H1 (cell line): ENCODE data around the gene GPR26. TPM values are rescaled to one million over a fixed set of nuclear protein-coding genes. Genes with fewer than 3 reads are reported as not detected.

Experiments used
- CTCF ChIA-PET: fragments of 300-600 bp; sonication (Branson Sonifier 250); formaldehyde crosslinking; loops from one replicate; lab custom pipeline; 2021; ENCODE audit not compliant: partially characterized antibody; lab: Charles Lee
- POLR2A ChIA-PET: fragments of 300-600 bp; sonication (Branson Sonifier 250); formaldehyde crosslinking; loops from one replicate; lab custom pipeline; 2021; ENCODE audit warnings: inconsistent platforms; ENCODE audit not compliant: partially characterized antibody; lab: Charles Lee
- DNase-seq, 2 experiments: peaks; one replicate each; pipeline versions ENCODE4 v3.0.0 to v3.0.0-alpha.2; 2010 to 2022; ENCODE audit warnings: low spot score in 2 of 2, low read depth in 1 of 2, mixed read lengths in 1 of 2
- FAIRE-seq: peaks from 2 replicates; lab custom pipeline; 2011; peaks lifted over from hg19 to GRCh38; lab: Jason Lieb, UNC
- H2AFZ ChIP-seq: 2 replicates; pipeline ENCODE4 v1.8.1; 2012; ENCODE audit warnings: low read length, inconsistent platforms
- H2AK5ac ChIP-seq: 2 replicates; pipeline ENCODE4 v1.6.1; 2013; ENCODE audit warnings: low read depth, low read length
- H2BK120ac ChIP-seq: replicated peaks from 2 replicates; pipeline ENCODE3; 2013; ENCODE audit warnings: low read depth, low read length, inconsistent platforms
- H2BK12ac ChIP-seq: 2 replicates; pipeline ENCODE4 v1.6.1; 2013; ENCODE audit warnings: low read depth, low read length
- H2BK15ac ChIP-seq: 2 replicates; pipeline ENCODE4 v1.6.1; 2013; ENCODE audit warnings: low read length
- H2BK20ac ChIP-seq: 2 replicates; pipeline ENCODE4 v1.6.1; 2013; ENCODE audit warnings: low read length
- H2BK5ac ChIP-seq: 2 replicates; pipeline ENCODE4 v1.6.1; 2013; ENCODE audit warnings: low read depth, low read length
- H3K14ac ChIP-seq: 2 replicates; pipeline ENCODE4 v1.6.1; 2013; ENCODE audit warnings: inconsistent platforms; ENCODE audit not compliant: insufficient read length
- H3K18ac ChIP-seq: 2 replicates; pipeline ENCODE4 v1.6.1; 2013; ENCODE audit warnings: low read length; ENCODE audit errors: extremely low read depth
- H3K23ac ChIP-seq: 2 replicates; pipeline ENCODE4 v1.6.1; 2013; ENCODE audit warnings: inconsistent platforms; ENCODE audit not compliant: insufficient read length
- H3K23me2 ChIP-seq: 2 replicates; pipeline ENCODE4 v1.6.1; 2013; ENCODE audit warnings: low read depth, low read length
- H3K27ac ChIP-seq: 2 replicates; pipeline ENCODE4 v1.6.1; 2011; ENCODE audit warnings: low read depth, low read length, inconsistent platforms
- H3K27me3 ChIP-seq, 4 experiments: replicated peaks in 1 of 4; 1 replicate in 1 of 4; 2 replicates in 3 of 4; pipeline versions ENCODE4 v1.6.1 to v1.8.1; 2011 to 2013; ENCODE audit warnings: low read length in 3 of 4, mild to moderate bottlenecking in 3 of 4, inconsistent platforms in 2 of 4, mixed read lengths in 2 of 4, moderate library complexity in 1 of 4; ENCODE audit not compliant: control insufficient read depth in 3 of 4, insufficient read depth in 3 of 4; ENCODE audit errors: extremely low read depth in 1 of 4
- H3K36me3 ChIP-seq, 4 experiments: 2 replicates each; pipeline versions ENCODE4 v1.6.1 to v1.8.1; 2011 to 2013; ENCODE audit warnings: mild to moderate bottlenecking in 4 of 4, low read length in 3 of 4, moderate library complexity in 2 of 4, control low read depth in 1 of 4, inconsistent platforms in 1 of 4; ENCODE audit not compliant: insufficient read depth in 4 of 4, control insufficient read depth in 2 of 4
- H3K4ac ChIP-seq: replicated peaks from 2 replicates; pipeline ENCODE3; 2013; ENCODE audit warnings: low read length, low read depth, mixed read lengths, inconsistent platforms; ENCODE audit not compliant: insufficient read length
- H3K4me1 ChIP-seq, 4 experiments: replicated peaks in 1 of 4; 1 replicate in 1 of 4; 2 replicates in 3 of 4; pipeline versions ENCODE4 v1.6.1 to v1.8.1; 2011 to 2013; ENCODE audit warnings: low read length in 3 of 4, inconsistent platforms in 2 of 4, mixed read lengths in 1 of 4; ENCODE audit not compliant: insufficient read depth in 4 of 4, control insufficient read depth in 3 of 4
- H3K4me2 ChIP-seq, 2 experiments: 2 replicates each; pipeline versions ENCODE4 v1.6.1 to v1.8.1; 2011 to 2013; ENCODE audit warnings: low read depth in 2 of 2, low read length in 2 of 2, control low read depth in 1 of 2, inconsistent platforms in 1 of 2, mild to moderate bottlenecking in 1 of 2; ENCODE audit not compliant: insufficient read depth in 1 of 2
- H3K4me3 ChIP-seq, 4 experiments: fragments of 200-600, 300-600 bp in 1 of 4; sonication (generic), shearing (Covaris generic), sonication (Bioruptor Twin) in 1 of 4; 2 replicates each; pipeline versions ENCODE4 v1.5.1 to v1.8.1; 2011 to 2016; ENCODE audit warnings: low read length in 4 of 4, low read depth in 3 of 4, control low read depth in 2 of 4, inconsistent platforms in 2 of 4, mild to moderate bottlenecking in 2 of 4, mixed read lengths in 1 of 4, moderate library complexity in 1 of 4; ENCODE audit not compliant: insufficient read depth in 2 of 4; ENCODE audit errors: extremely low read depth in 1 of 4
- H3K56ac ChIP-seq: replicated peaks from 2 replicates; pipeline ENCODE3; 2013; ENCODE audit warnings: low read depth, mild to moderate bottlenecking, mixed read lengths, low read length, inconsistent platforms; ENCODE audit not compliant: insufficient read length
- H3K79me1 ChIP-seq: 2 replicates; pipeline ENCODE4 v1.6.1; 2013; ENCODE audit warnings: low read depth, low read length, control low read depth
- H3K79me2 ChIP-seq, 2 experiments: 2 replicates each; pipeline versions ENCODE4 v1.6.1 to v1.8.1; 2012 to 2013; ENCODE audit warnings: low read length in 2 of 2, mild to moderate bottlenecking in 2 of 2, inconsistent platforms in 1 of 2; ENCODE audit not compliant: insufficient read depth in 2 of 2, control insufficient read depth in 1 of 2
- H3K9ac ChIP-seq, 4 experiments: replicated peaks in 1 of 4; 1 replicate in 1 of 4; 2 replicates in 3 of 4; pipeline versions ENCODE4 v1.6.1 to v1.8.1; 2011 to 2013; ENCODE audit warnings: low read depth in 3 of 4, low read length in 3 of 4, control low read depth in 2 of 4, mild to moderate bottlenecking in 2 of 4, moderate library complexity in 2 of 4, inconsistent platforms in 1 of 4; ENCODE audit errors: extremely low read depth in 1 of 4
- H3K9me3 ChIP-seq, 2 experiments: 2 replicates each; pipeline versions ENCODE4 v1.6.1 to v1.8.1; 2012 to 2013; ENCODE audit warnings: mild to moderate bottlenecking in 2 of 2, moderate library complexity in 2 of 2, control low read depth in 1 of 2, inconsistent platforms in 1 of 2, low read depth in 1 of 2, low read length in 1 of 2, mixed read lengths in 1 of 2; ENCODE audit not compliant: insufficient read depth in 2 of 2
- H4K20me1 ChIP-seq, 2 experiments: replicated peaks in 1 of 2; 2 replicates each; pipeline versions ENCODE3 to v1.8.1; 2011 to 2013; ENCODE audit warnings: inconsistent platforms in 2 of 2, low read length in 2 of 2, mild to moderate bottlenecking in 1 of 2; ENCODE audit not compliant: insufficient read depth in 2 of 2, control insufficient read depth in 1 of 2
- H4K5ac ChIP-seq: 2 replicates; pipeline ENCODE4 v1.6.1; 2013; ENCODE audit warnings: low read length, low read depth, mixed read lengths, inconsistent platforms; ENCODE audit not compliant: insufficient read length
- H4K8ac ChIP-seq: 2 replicates; pipeline ENCODE4 v1.8.0; 2013; ENCODE audit warnings: mild to moderate bottlenecking, moderate library complexity, low read length, inconsistent platforms; ENCODE audit not compliant: insufficient read depth; ENCODE audit errors: extremely low read depth
- H4K91ac ChIP-seq: replicated peaks from 2 replicates; pipeline ENCODE3; 2013; ENCODE audit warnings: low read length, mixed read lengths, inconsistent platforms; ENCODE audit not compliant: insufficient read length
- CREB1 ChIP-seq: IDR thresholded peaks from 2 replicates; pipeline ENCODE4 v1.6.1; 2012; ENCODE audit warnings: inconsistent platforms
- EGR1 ChIP-seq: IDR thresholded peaks from 2 replicates; pipeline ENCODE4 v1.6.1; 2011; ENCODE audit warnings: low read depth, low read length, borderline replicate concordance
- FOSL1 ChIP-seq: IDR thresholded peaks from 2 replicates; pipeline ENCODE4 v1.6.1; 2011; ENCODE audit warnings: mild to moderate bottlenecking, low read depth, low read length, moderate library complexity; ENCODE audit not compliant: insufficient read depth
- HDAC6 ChIP-seq: IDR thresholded peaks from one replicate; pipeline ENCODE4 v1.7.1; 2012; ENCODE audit warnings: low read depth, mild to moderate bottlenecking, inconsistent platforms, low read length, moderate library complexity
- RXRA ChIP-seq: IDR thresholded peaks from 2 replicates; pipeline ENCODE4 v1.6.1; 2011; ENCODE audit warnings: low read depth, mild to moderate bottlenecking, low read length, moderate library complexity; ENCODE audit not compliant: insufficient read depth
- SIN3A ChIP-seq, 2 experiments: IDR thresholded peaks in 1 of 2; conservative IDR thresholded peaks in 1 of 2; 2 replicates each; pipeline ENCODE4 v1.6.1; 2011 to 2012; ENCODE audit warnings: low read length in 2 of 2, improper control_type of control experiment in 1 of 2, low read depth in 1 of 2, mild to moderate bottlenecking in 1 of 2
- SP4 ChIP-seq: IDR thresholded peaks from 2 replicates; pipeline ENCODE4 v1.6.1; 2012; ENCODE audit warnings: low read length, inconsistent platforms
- SUZ12 ChIP-seq: fragments of 200-600 bp; sonication (generic); IDR thresholded peaks from 2 replicates; pipeline ENCODE4 v1.6.1; 2012; ENCODE audit warnings: mild to moderate bottlenecking, inconsistent platforms, low read length, moderate library complexity, mixed read lengths
- TBP ChIP-seq: IDR thresholded peaks from 2 replicates; pipeline ENCODE4 v1.6.1; 2011; ENCODE audit warnings: low read depth, low read length, improper control_type of control experiment
- TEAD4 ChIP-seq: IDR thresholded peaks from 2 replicates; pipeline ENCODE4 v1.6.1; 2012; ENCODE audit warnings: low read depth, low read length, inconsistent platforms, mixed read lengths
- WGBS, 2 experiments: shearing (Covaris generic) in 1 of 2; methylation state at CpG; one replicate each; pipeline versions ENCODE4 v1.1.6 to v1.1.7; 2013 to 2015; ENCODE audit warnings: low lambda C conversion rate in 2 of 2, mixed read lengths in 2 of 2, inconsistent platforms in 1 of 2, low coverage in 1 of 2, missing lambda C conversion rate in 1 of 2; ENCODE audit not compliant: insufficient replicate concordance in 2 of 2, insufficient coverage in 1 of 2, insufficient read length in 1 of 2; ENCODE audit errors: extremely low coverage in 1 of 2, missing lambda C conversion rate in 1 of 2; 5-methylcytosine and 5-hydroxymethylcytosine counted together
- polyA plus RNA-seq, 7 experiments: library from polyadenylated mRNA; depleted of rRNA in 3 of 7; stranded (reverse) in 5 of 7; unstranded in 2 of 7; fragments of >200 nt in 5 of 7; fragments of 200-250 nt in 2 of 7; gene quantifications; 1 replicate in 5 of 7; 2 replicates in 1 of 7; 4 replicates in 1 of 7; pipeline versions ENCODE4 v1.2.1 to v1.2.3, GENCODE V29; 2011 to 2013; ENCODE audit warnings: missing spikeins in 2 of 7, mixed read lengths in 2 of 7
- total RNA-seq: library from RNA; stranded (reverse); fragmentation: NEBNext Ultra II Directional; extraction: Animal tissue kit (Norgen Biotek cat#: 25700); gene quantifications from 2 replicates; pipeline ENCODE4 v1.2.1, GENCODE V29; 2021
- TF ChIP-seq, protein P1 (sequence below): IDR thresholded peaks from 2 replicates; pipeline ENCODE4 v1.6.1; 2011; ENCODE audit warnings: low read depth, mild to moderate bottlenecking, low read length; ENCODE audit not compliant: insufficient read depth

Gene GPR26
- total and polyA plus RNA-seq, 2 of the 8 experiments (the other 6 are each of a cell fraction or from before 2014, with no cell fraction given) = 0.09 to 0.21 TPM

DNA sequence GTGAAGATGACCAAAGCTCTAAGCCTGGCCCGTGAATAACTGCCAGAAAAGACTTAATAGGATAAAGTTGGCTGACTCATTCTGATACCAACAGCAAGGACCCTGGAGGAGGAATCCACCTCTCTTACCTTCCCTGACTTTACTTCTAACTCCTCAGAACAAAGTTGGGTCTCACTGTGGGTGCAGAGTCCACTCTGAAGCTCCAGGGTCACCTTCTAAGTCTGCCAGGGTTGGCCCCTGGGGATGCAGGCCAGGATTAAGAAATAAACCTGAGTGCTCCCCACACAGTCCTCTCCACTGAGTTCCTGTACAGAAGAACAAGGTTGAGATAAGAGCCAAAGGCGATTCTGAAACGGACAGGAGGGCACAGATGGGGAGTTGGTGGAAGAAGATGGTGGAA is 54.4 kb downstream of the GPR26 start:
- H3K23ac ChIP-seq = no peak overlapping the region
- WGBS, 2 experiments = 91% methylated on average over 3 of the region's 3 CpGs; no CpG with 5 or more reads in 1 of the 2 experiments
- H2AFZ ChIP-seq = no peak overlapping the region
- no peak overlapping the region for H2BK15ac ChIP-seq
- no peak overlapping the region for H3K4me3 ChIP-seq
- H3K14ac ChIP-seq = no peak overlapping the region
- ChIA-PET CTCF (interaction anchor here (2.3 kb wide), 1 partner anchor 8 kb away, joined by 6 read pairs; no protein-coding TSS in a partner anchor), POLR2A (no interaction called here)
- H2AK5ac ChIP-seq = no peak overlapping the region
- H3K4me2 ChIP-seq = no peak overlapping the region
- H3K23me2 ChIP-seq = no peaks in the 10 kb centered on the region
- H3K4me1 ChIP-seq = no peaks in the 10 kb centered on the region
- no peaks in the 10 kb centered on the region for H3K9me3 ChIP-seq
- no peak overlapping the region for H4K91ac ChIP-seq
- H3K4ac ChIP-seq = no peak overlapping the region
- no peak overlapping the region for H4K8ac ChIP-seq
- H3K79me1 ChIP-seq = no peaks in the 10 kb centered on the region
- H3K27me3 ChIP-seq = no peaks in the 10 kb centered on the region; a peak in 1 of 7 replicates
- no peaks in the 10 kb centered on the region for H3K79me2 ChIP-seq
- FAIRE-seq (no peak), DNase-seq (no peak)
- H4K5ac ChIP-seq = no peak overlapping the region
- no peak overlapping the region for H3K18ac ChIP-seq
- H2BK20ac ChIP-seq = no peak overlapping the region
- no peak overlapping the region for H2BK120ac ChIP-seq
- no peak overlapping the region for H2BK5ac ChIP-seq
- no peak overlapping the region for H3K9ac ChIP-seq
- H3K36me3 ChIP-seq = no peaks in the 10 kb centered on the region
- no peak overlapping the region for H3K56ac ChIP-seq
- H3K27ac ChIP-seq = no peak overlapping the region
- H4K20me1 ChIP-seq = no peaks in the 10 kb centered on the region
- no peak overlapping the region for H2BK12ac ChIP-seq
- TF ChIP-seq CREB1 = no peak
- no peak for TF ChIP-seq TBP
- no peak for TF ChIP-seq FOSL1
- no peak for TF ChIP-seq TEAD4
- no peak for TF ChIP-seq EGR1
- no peak for TF ChIP-seq SUZ12
- TF ChIP-seq HDAC6 = no peak
- TF ChIP-seq, protein P1, sequence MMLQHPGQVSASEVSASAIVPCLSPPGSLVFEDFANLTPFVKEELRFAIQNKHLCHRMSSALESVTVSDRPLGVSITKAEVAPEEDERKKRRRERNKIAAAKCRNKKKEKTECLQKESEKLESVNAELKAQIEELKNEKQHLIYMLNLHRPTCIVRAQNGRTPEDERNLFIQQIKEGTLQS = no peak
- no peak for TF ChIP-seq RXRA
- no peak for TF ChIP-seq SIN3A (conservative IDR thresholded peaks at IDR 0.05 in 1 of 2, IDR thresholded peaks at IDR 0.05 in 1 of 2; ENCODE audit: low read depth in 1 of 2, low read length in 2 of 2)
- TF ChIP-seq SP4 = no peak
